PFSK-1 (cell line): ENCODE data around the gene CHEK2.
"Not testable (repeated sequence)": the region's sequence is repeated elsewhere in the genome, so short reads cannot be mapped to it uniquely, and the experiment has no call there.

Source experiments
- FOXP2 ChIP-seq: optimal IDR thresholded peaks from 2 replicates; pipeline ENCODE3; 2011; ENCODE audit warnings: borderline replicate concordance, control low read depth, inconsistent platforms; ENCODE audit not compliant: insufficient read depth; ENCODE audit errors: extremely low read length, extremely low read depth
- POLR2AphosphoS5 ChIP-seq: IDR thresholded peaks from 2 replicates; pipeline ENCODE4 v1.6.1; 2012; ENCODE audit warnings: low read depth, mild to moderate bottlenecking, control low read depth, low read length, moderate library complexity
- SIN3A ChIP-seq: IDR thresholded peaks from 2 replicates; pipeline ENCODE4 v1.6.1; 2012; ENCODE audit warnings: mild to moderate bottlenecking, low read length, moderate library complexity, borderline replicate concordance; ENCODE audit not compliant: insufficient read depth
- TAF1 ChIP-seq: IDR thresholded peaks from 2 replicates; pipeline ENCODE4 v1.6.1; 2012; ENCODE audit warnings: low read length, control low read depth, borderline replicate concordance; ENCODE audit not compliant: insufficient read depth
- TF ChIP-seq, protein P1 (sequence below), 2 experiments: IDR thresholded peaks; 2 replicates each; pipeline versions ENCODE4 v1.6.1 to v1.8.0; 2011 to 2012; ENCODE audit warnings: low read depth in 2 of 2, low read length in 2 of 2, control low read depth in 1 of 2, inconsistent platforms in 1 of 2, mild to moderate bottlenecking in 1 of 2, moderate library complexity in 1 of 2; ENCODE audit not compliant: insufficient read depth in 1 of 2

DNA sequence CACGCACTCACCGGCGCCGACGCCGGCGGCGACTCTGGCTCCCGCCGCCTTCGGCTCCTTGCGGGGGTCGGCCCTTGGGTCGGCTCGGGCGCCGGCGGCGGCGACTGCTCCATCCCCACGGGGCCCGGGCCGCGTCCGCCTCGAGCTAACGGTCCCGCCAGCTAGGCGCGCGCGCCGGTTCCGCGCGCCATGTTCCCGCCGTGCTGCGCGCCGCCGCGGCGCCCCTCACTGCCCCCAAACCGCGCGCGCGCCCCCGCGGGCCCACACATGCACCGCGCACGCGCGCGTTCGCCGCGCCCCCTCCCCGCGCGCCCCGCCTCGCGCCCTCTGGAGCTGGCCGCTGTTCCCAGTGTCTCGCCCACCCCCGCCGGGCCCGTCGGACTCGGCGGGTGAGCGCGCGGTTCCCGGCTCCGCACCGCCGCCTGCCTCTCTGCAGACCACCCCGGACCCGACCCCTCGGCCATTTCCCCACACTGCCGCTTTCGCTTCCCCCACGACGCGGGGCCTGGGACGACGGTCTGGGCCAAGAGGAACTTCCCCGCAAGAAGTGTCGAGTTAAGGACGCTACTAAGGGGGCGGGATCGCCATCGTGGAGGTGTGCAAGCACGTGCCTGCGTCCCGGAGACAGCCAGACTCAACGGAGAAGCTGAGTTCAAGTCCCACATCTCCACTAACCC, 61.9 kb downstream of the CHEK2 start, which contains the start of gene TTC28:
- TF ChIP-seq SIN3A, POLR2AphosphoS5, FOXP2: not testable (repeated sequence)
- TF ChIP-seq TAF1 = peak; percentile 54; the same call in 1 of the 2 replicates
- TF ChIP-seq, protein P1, sequence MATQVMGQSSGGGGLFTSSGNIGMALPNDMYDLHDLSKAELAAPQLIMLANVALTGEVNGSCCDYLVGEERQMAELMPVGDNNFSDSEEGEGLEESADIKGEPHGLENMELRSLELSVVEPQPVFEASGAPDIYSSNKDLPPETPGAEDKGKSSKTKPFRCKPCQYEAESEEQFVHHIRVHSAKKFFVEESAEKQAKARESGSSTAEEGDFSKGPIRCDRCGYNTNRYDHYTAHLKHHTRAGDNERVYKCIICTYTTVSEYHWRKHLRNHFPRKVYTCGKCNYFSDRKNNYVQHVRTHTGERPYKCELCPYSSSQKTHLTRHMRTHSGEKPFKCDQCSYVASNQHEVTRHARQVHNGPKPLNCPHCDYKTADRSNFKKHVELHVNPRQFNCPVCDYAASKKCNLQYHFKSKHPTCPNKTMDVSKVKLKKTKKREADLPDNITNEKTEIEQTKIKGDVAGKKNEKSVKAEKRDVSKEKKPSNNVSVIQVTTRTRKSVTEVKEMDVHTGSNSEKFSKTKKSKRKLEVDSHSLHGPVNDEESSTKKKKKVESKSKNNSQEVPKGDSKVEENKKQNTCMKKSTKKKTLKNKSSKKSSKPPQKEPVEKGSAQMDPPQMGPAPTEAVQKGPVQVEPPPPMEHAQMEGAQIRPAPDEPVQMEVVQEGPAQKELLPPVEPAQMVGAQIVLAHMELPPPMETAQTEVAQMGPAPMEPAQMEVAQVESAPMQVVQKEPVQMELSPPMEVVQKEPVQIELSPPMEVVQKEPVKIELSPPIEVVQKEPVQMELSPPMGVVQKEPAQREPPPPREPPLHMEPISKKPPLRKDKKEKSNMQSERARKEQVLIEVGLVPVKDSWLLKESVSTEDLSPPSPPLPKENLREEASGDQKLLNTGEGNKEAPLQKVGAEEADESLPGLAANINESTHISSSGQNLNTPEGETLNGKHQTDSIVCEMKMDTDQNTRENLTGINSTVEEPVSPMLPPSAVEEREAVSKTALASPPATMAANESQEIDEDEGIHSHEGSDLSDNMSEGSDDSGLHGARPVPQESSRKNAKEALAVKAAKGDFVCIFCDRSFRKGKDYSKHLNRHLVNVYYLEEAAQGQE (IDR thresholded peaks at IDR 0.05; ENCODE audit: insufficient read depth in 1 of 2, low read depth in 2 of 2, low read length in 2 of 2) = not testable (repeated sequence)
